ENCODE results near the gene CR1. TPM values are rescaled to one million over a fixed set of nuclear protein-coding genes. Genes with fewer than 3 reads are reported as not detected.
A peak's percentile ranks its signal among the peaks of the same experiment; 100 is the strongest.

The CR1 gene
- total RNA-seq = 0.07 and 0.13 TPM in 2 replicates

DNA sequence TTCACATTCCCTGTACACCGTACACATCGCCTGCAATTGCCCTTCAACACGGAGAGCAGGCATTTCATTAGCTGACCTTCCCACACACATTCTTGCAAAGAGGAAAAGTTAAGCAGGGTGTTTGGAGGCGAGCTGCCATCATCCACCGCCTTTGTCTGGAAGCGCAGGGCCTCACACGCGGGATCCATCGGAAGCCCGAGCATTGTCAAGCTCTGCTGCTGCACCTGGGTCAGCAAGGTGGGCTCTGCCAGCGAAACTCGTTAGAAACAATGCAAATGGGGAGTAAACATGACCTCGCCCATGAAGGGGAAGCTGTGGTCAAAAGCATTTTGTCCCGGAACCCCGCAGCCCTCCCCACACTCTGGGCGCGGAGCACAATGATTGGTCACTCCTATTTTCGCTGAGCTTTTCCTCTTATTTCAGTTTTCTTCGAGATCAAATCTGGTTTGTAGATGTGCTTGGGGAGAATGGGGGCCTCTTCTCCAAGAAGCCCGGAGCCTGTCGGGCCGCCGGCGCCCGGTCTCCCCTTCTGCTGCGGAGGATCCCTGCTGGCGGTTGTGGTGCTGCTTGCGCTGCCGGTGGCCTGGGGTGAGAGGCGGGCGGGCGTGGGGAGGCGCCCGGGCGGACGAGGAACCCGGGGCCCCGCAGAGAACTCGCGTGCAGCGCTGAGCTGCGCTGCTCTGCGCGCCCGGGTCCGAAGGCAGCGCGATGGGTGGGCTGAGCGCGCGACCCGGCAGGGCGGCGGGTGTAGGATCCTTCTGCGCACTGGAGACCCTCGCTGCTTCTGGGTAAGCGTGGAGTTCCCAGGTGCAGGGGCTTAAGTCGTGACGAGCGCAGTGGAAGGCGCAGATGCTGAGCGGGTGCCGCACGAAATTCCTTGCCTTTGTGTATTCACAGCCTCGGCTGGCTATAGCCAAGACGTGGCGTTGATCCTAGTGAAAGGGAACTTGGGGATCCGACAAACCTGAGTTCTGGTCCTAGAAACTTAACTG lies at the start of gene CR1:
TSS of gene CR1 (plus strand) at position 357 of the 992 bp plus-strand sequence. CDS start at position 468, 111 bp downstream.
- H3K4me3 ChIP-seq (ENCODE audit: low read depth, low read length) = peak within 1 kb of the TSS; percentile 28
- TF ChIP-seq, protein P1, sequence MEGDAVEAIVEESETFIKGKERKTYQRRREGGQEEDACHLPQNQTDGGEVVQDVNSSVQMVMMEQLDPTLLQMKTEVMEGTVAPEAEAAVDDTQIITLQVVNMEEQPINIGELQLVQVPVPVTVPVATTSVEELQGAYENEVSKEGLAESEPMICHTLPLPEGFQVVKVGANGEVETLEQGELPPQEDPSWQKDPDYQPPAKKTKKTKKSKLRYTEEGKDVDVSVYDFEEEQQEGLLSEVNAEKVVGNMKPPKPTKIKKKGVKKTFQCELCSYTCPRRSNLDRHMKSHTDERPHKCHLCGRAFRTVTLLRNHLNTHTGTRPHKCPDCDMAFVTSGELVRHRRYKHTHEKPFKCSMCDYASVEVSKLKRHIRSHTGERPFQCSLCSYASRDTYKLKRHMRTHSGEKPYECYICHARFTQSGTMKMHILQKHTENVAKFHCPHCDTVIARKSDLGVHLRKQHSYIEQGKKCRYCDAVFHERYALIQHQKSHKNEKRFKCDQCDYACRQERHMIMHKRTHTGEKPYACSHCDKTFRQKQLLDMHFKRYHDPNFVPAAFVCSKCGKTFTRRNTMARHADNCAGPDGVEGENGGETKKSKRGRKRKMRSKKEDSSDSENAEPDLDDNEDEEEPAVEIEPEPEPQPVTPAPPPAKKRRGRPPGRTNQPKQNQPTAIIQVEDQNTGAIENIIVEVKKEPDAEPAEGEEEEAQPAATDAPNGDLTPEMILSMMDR (IDR thresholded peaks at IDR 0.05; ENCODE audit: insufficient read depth, low read length, poor library complexity, severe bottlenecking) = no peak
- no peak for DNase-seq (ENCODE audit: low read depth)
- peaks cover 19% of the 10 kb centered on the region for H3K27me3 ChIP-seq (ENCODE audit: control insufficient read depth, insufficient read depth, low read length)
- H3K36me3 ChIP-seq (ENCODE audit: control insufficient read depth, insufficient read depth, low read length) = no peaks in the 10 kb centered on the region

DNA sequence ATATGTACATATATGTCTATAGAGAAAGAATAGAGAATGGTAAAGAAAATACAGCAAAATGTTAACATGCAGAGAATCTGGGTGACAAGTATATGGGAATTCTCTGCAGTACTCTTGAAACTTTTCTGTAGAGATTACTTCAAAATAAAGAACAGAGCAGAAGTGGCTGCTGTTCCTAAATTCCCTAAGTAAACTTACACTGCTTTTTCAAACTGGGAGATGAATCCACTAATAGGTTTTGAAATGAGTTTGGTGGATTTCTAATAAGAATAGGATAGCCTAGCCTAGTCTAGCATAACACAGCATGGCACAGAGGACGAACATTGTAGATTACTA lies 42.3 kb upstream of the CR1 start:
- Histone ChIP-seq H3K27me3 (ENCODE audit: control insufficient read depth, insufficient read depth, low read length) (peaks cover 20% of the 10 kb centered on the region), H3K4me3 (ENCODE audit: low read depth, low read length) (no peak overlapping the region), H3K36me3 (ENCODE audit: control insufficient read depth, insufficient read depth, low read length) (no peaks in the 10 kb centered on the region)
- DNase-seq (ENCODE audit: low read depth) = no peak
- TF ChIP-seq, protein P1 (IDR thresholded peaks at IDR 0.05; ENCODE audit: insufficient read depth, low read length, poor library complexity, severe bottlenecking) = no peak

DNA sequence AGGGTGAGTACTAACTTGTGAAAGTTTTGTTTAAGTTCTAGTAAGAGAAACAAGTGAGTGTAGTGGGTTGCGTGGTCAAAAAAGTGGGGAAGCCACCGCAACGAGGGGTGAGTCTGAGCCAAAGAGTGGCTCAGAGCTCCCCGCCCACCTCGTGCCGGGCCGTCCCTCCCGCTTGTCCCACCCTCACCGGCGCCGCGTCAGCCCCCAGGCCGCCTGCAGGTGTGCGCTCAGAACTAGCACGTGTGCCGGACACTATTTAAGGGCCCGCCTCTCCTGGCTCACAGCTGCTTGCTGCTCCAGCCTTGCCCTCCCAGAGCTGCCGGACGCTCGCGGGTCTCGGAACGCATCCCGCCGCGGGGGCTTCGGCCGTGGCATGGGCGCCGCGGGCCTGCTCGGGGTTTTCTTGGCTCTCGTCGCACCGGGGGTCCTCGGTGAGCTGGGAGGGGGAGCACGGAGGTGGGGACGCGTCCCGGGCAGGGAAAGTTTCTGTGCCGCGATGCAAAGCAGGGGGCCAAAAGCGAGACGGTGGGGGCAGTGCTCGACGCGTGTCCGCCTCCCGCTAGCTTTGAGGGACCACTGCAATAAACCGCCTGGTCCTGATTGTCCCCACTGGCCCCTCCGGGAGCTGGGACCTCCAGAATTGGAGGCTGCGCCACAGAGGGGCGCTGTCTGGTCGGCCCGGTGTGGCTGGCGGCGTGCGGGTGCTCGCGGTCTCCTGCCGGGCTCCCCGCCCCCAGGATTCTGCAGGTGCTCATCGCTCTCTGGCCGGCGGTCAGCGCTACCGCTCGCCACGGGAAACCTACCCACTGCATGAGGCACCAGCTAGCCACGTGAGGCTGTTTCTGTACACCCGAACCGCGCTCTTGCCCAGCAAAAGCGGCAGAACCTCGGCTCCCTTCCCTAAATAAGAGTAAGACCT lies 41.7 kb upstream of the CR1 start, which contains the start of gene CR2:
TSS of gene CR2 (plus strand) at position 283 of the 919 bp plus-strand sequence. CDS start at position 374, 91 bp downstream.
- Histone ChIP-seq H3K27me3 (ENCODE audit: control insufficient read depth, insufficient read depth, low read length) (peaks cover 18% of the 10 kb centered on the region), H3K36me3 (ENCODE audit: control insufficient read depth, insufficient read depth, low read length) (no peaks in the 10 kb centered on the region), H3K4me3 (ENCODE audit: low read depth, low read length) (peak within 1 kb of the TSS; percentile 44)
- TF ChIP-seq, protein P1 (IDR thresholded peaks at IDR 0.05; ENCODE audit: insufficient read depth, low read length, poor library complexity, severe bottlenecking) = peak; percentile 43
- no peak for DNase-seq (ENCODE audit: low read depth)

DNA sequence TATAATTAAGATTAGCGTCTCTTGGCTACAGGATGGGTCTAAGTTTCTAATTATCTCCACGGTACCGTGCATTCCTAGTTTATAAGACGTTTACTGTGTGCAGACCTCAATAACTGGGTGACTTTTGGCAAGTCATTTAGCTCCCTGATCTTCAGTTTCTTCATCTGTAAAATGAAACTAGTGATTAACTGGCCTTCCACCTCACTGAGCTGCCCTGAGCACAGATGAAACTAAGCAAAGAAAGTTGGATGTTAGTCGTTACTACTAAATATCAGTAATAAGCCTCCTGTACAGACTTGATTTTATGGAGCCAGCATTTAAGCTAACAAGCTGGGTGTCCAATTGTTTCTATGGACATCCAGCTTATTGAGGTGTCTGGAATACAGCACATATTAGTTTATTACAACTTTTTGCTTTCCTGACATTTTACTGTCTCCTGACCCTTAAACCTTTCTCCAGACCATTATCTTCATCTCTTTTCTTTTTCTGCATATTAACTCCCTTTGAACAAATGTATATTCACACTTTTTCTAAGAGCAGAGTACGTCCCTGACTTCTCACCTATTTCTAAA lies 40.7 kb upstream of the CR1 start:
- DNase-seq (ENCODE audit: low read depth) = no peak
- TF ChIP-seq, protein P1 (IDR thresholded peaks at IDR 0.05; ENCODE audit: insufficient read depth, low read length, poor library complexity, severe bottlenecking) = no peak
- Histone ChIP-seq H3K4me3 (ENCODE audit: low read depth, low read length) (no peak overlapping the region), H3K36me3 (ENCODE audit: control insufficient read depth, insufficient read depth, low read length) (no peaks in the 10 kb centered on the region), H3K27me3 (ENCODE audit: control insufficient read depth, insufficient read depth, low read length) (peaks cover 18% of the 10 kb centered on the region)

DNA sequence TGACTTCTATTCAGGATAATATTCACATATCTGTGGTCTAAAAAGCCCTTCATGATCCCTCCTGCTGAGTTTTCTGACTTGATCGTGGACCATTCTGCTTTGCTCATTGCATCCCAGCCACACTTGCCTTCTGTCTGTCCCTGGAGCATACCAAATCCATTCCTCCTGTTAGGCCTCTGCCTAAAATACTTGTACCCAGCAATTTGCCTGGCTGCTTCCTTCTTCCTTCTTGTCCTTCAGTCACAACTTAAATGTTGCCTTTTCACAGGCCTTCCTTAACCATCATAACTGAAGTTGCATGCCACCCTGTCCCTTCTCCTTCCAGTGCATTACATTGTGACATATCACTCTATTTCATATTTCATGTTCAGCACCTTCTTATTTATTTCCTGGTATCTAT lies 37.5 kb upstream of the CR1 start:
- TF ChIP-seq, protein P1 (IDR thresholded peaks at IDR 0.05; ENCODE audit: insufficient read depth, low read length, poor library complexity, severe bottlenecking) = no peak
- no peak for DNase-seq (ENCODE audit: low read depth)
- Histone ChIP-seq H3K4me3 (ENCODE audit: low read depth, low read length) (no peak overlapping the region), H3K27me3 (ENCODE audit: control insufficient read depth, insufficient read depth, low read length) (peaks cover 11% of the 10 kb centered on the region), H3K36me3 (ENCODE audit: control insufficient read depth, insufficient read depth, low read length) (no peaks in the 10 kb centered on the region)
